ENCODE data around the gene SPNS2. TPM values are rescaled to one million over a fixed set of nuclear protein-coding genes. Genes with fewer than 3 reads are reported as not detected.

SPNS2 gene, protein sequence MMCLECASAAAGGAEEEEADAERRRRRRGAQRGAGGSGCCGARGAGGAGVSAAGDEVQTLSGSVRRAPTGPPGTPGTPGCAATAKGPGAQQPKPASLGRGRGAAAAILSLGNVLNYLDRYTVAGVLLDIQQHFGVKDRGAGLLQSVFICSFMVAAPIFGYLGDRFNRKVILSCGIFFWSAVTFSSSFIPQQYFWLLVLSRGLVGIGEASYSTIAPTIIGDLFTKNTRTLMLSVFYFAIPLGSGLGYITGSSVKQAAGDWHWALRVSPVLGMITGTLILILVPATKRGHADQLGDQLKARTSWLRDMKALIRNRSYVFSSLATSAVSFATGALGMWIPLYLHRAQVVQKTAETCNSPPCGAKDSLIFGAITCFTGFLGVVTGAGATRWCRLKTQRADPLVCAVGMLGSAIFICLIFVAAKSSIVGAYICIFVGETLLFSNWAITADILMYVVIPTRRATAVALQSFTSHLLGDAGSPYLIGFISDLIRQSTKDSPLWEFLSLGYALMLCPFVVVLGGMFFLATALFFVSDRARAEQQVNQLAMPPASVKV
- total RNA-seq: 0.44 TPM in 1 of 2 replicates, not detected in the other

DNA sequence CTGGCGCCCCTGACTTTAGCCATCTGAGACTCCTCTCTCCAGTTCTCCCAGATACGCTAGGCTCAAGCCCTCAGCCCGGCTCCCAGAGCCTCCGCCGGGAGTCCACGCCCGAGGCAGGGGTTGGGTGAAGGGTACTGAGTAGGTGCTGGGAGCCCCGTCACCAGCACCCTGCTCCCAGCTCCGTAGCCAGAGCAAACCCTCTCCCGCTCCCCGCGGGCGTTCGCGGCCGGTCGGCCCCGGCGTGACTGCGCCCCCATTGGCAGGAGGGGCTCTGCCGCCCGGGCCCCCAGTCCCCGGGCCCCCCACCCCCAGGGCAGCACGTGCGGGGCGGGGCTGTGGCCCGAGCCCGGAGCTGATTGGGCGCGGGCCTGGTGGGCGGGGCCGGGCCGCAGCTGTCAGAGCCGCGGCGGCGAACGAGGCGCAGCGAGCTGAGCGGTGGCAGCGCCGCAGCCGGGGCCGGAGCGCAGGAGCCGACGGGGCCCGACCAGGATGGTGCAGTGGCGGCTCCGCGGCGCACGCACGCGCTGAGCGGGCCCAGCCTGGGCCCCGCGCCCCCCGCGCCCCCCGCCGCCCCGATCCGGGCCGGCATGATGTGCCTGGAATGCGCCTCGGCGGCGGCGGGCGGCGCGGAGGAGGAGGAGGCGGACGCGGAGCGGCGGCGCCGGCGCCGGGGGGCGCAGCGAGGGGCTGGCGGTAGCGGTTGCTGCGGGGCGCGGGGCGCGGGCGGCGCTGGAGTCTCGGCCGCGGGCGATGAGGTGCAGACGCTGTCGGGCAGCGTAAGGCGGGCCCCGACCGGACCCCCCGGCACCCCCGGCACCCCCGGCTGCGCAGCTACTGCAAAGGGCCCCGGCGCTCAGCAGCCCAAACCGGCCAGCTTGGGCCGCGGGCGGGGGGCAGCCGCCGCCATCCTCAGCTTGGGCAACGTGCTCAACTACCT lies at the start of gene SPNS2:
Gene SPNS2 (plus strand): TSS at position 421 of the 937 bp plus-strand sequence. CDS start 167 bp downstream, at position 588.

DNA sequence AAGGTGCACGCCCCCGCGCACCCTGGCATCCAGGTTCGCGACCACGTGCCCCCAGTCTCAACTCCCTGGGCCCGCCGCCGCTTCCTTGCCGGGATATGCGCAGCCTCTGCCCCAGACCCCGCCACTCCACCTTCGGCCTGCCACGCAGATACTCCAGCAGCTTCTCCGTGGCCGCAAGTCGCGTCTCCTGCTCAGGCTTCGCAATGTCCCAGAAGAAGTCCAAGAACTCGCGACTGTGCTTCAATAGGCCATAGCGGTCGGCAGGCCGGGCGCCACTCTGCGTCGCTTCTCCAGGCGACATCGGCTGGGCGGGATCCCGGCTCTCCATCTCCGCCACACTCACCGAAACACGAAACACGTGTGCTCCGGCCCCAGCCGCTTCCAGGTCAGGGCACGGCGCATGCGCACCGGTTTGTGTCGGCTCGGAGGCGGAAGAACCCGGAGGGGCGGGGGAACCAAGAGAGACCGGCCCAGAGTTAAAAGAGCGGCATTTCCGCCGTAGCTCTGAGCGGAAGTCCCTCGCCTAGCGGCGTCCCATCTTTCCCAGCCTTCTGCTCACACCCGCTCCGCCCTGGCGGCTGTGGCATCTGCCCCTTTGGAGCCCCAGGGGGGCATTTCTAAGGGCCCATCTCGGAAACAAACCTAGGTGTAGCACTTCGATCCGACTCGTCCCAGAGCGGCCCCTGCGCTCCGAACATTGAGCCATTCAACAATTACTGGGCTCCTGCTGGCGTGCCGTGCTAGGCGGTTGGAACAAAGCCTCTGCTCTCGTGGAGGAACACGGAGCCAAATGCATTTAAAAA lies 56.5 kb downstream of the SPNS2 start, which contains the start of gene MYBBP1A:
Gene MYBBP1A (minus strand): TSS at position 388 of the 803 bp plus-strand sequence. CDS start 60 bp downstream, at position 328.

DNA sequence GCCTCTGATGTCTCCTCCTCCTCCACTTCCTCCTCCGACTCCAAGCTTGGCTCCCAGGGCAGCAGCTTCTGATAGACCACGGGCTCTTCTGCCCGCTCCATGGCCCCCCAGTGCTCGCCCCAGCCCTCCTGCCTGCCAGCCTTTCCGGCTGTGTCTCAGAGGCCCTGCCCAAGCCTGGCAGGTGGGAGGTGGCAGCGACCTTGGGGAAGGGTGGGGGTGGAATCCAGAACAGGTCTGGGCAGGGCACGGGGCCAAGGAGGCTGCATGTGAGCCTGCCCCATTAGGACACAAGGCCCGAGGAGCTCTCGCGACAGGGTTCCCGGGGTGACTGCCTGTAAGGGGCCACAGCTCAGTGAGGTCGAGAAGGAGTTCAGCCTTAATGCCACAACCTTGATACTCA lies 61.7 kb downstream of the SPNS2 start, which contains the start of gene GGT6:
Gene GGT6 (minus strand): TSS at position 157 of the 400 bp plus-strand sequence. CDS start 56 bp downstream, at position 101.

DNA sequence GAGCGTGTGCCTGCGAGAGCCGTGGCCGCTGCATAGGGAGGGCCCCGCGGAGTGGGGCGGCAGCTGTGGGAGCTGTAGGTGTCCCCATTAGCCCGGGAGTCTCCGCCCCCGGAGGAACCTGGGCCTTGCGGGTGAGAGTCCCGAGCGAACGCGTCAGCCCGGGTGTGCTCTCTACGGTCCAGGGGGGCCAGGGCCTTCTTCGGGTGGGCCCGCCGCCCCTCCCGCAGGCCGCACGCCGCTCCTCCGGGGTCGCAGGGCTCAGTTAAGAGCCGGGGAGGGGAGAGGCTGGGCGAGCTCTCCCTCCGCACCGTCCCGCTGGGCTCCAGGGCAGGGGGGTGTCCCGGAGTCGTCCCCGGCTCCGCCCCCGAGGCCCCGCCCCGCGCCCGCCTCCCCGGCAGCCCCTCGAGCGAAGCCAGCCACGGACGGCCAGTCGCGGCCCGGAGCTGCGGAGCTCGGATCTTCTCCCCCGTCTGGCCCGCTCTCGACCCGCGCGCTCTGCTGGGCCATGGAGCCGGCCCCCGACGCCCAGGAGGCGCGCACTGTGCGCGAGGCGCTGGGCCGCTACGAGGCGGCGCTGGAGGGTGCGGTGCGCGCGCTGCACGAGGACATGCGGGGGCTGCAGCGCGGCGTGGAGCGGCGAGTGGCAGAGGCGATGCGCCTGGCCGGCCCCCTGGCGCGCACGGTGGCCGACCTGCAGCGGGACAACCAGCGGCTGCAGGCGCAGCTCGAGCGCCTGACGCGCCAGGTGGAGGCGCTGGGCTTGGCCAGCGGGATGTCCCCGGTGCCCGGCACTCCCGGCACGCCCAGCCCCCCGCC lies 85.6 kb downstream of the SPNS2 start, which contains the start of gene SMTNL2:
Gene SMTNL2 (plus strand): TSS at position 429 of the 816 bp plus-strand sequence. CDS start 77 bp downstream, at position 506.

Other genes with a start within 250 kb of the SPNS2 start
- 36.8 and 54.5 TPM in 2 replicates for gene ANKFY1, start 234.9 kb upstream of the SPNS2 start, total RNA-seq
- 31.5 and 52.0 TPM in 2 replicates for gene UBE2G1, start 132.2 kb upstream of the SPNS2 start, total RNA-seq
- not detected in 2 replicates for gene SPNS3, start 64.9 kb upstream of the SPNS2 start, total RNA-seq
- 75.5 and 93.6 TPM in 2 replicates for gene MYBBP1A, start 56.5 kb downstream of the SPNS2 start, total RNA-seq
- not detected in 2 replicates for gene GGT6, start 61.7 kb downstream of the SPNS2 start, total RNA-seq
- not detected in 2 replicates for gene SMTNL2, start 85.6 kb downstream of the SPNS2 start, total RNA-seq
- gene ALOX15, start 142.8 kb downstream of the SPNS2 start, total RNA-seq: 0.44 TPM in 1 of 2 replicates, not detected in the other
- 20.6 and 31.5 TPM in 2 replicates for gene PELP1, start 205.3 kb downstream of the SPNS2 start, total RNA-seq
- 3.9 and 5.0 TPM in 2 replicates for gene ARRB2, start 211.8 kb downstream of the SPNS2 start, total RNA-seq
- gene MED11, start 232.5 kb downstream of the SPNS2 start, total RNA-seq: 8.9 and 13.3 TPM in 2 replicates
- gene ZMYND15, start 241.0 kb downstream of the SPNS2 start, total RNA-seq: 0.22 TPM in 1 of 2 replicates, not detected in the other
- 0.57 and 3.1 TPM in 2 replicates for gene CXCL16, start 241.0 kb downstream of the SPNS2 start, total RNA-seq

Data from placental pericyte (primary cell).